ENCODE measurements around the gene CRIM1. TPM values are rescaled to one million over a fixed set of nuclear protein-coding genes. Genes with fewer than 3 reads are reported as not detected.

The CRIM1 gene
- total RNA-seq, 1 experiment from 2014 or later, result 24.1 TPM

GRCh38 chr2:36492216-36492945 is 136.8 kb downstream of the CRIM1 start (continued):
- no peak for TF ChIP-seq OVOL2 (CRISPR knock-in tag; IDR thresholded peaks at IDR 0.05; ENCODE audit: borderline replicate concordance)

- TF ChIP-seq MXD4 (CRISPR knock-in tag; IDR thresholded peaks at IDR 0.05; ENCODE audit: borderline replicate concordance) (no peak), ZNF121 (CRISPR knock-in tag; IDR thresholded peaks at IDR 0.05) (0 out of 2 replicates have a peak, but pooled peaks have one; percentile 8)
- Mint-ChIP-seq H3K36me3 (no peaks in the 10 kb centered on the region), H3K4me1 (peaks cover 27% of the 10 kb centered on the region), H3K9me3 (no peaks in the 10 kb centered on the region), H3K27me3 (ENCODE audit: low read depth) (no peaks in the 10 kb centered on the region), H3K27ac (no peak overlapping the region), H3K4me3 (no peak overlapping the region)
- ChIA-PET POLR2A (no interaction called here), CTCF (interaction anchor here (0.6 to 2.4 kb wide), 2 partner anchors 140 to 903 kb away, joined by 3 to 6 read pairs; no protein-coding TSS in a partner anchor)
- ATAC-seq (peak; percentile 32), DNase-seq (ENCODE audit: low spot score) (no peak)
Measured at GRCh38 chr2:36493306-36493705, 137.7 kb downstream of the CRIM1 start.

- no peak overlapping the region for H3K4me3 Mint-ChIP-seq
- DNase-seq (ENCODE audit: low spot score) (no peak), ATAC-seq (no peak)
- no peak overlapping the region for H3K27ac Mint-ChIP-seq
- no peaks in the 10 kb centered on the region for H3K27me3 Mint-ChIP-seq (ENCODE audit: low read depth)
- H3K4me1 Mint-ChIP-seq, result peaks cover 10% of the 10 kb centered on the region
- peaks cover 19% of the 10 kb centered on the region for H3K36me3 Mint-ChIP-seq
- H3K9me3 Mint-ChIP-seq, result no peaks in the 10 kb centered on the region
- ChIA-PET CTCF (no interaction called here), POLR2A (no interaction called here)
- TF ChIP-seq PREB (CRISPR knock-in tag; IDR thresholded peaks at IDR 0.05; ENCODE audit: borderline replicate concordance), result no peak
- TF ChIP-seq SP1 (CRISPR knock-in tag; conservative IDR thresholded peaks at IDR 0.05), result no peak
- TF ChIP-seq E2F4 (CRISPR knock-in tag; IDR thresholded peaks at IDR 0.05; ENCODE audit: borderline replicate concordance, low read depth), result no peak
- no peak for TF ChIP-seq ARID4B (CRISPR knock-in tag; IDR thresholded peaks at IDR 0.05; ENCODE audit: borderline replicate concordance)
- no peak for TF ChIP-seq SMAD4 (CRISPR knock-in tag; IDR thresholded peaks at IDR 0.05)
- no peak for TF ChIP-seq CTCF (IDR thresholded peaks at IDR 0.05)
- TF ChIP-seq MYBL2 (CRISPR knock-in tag; IDR thresholded peaks at IDR 0.05), result no peak
- no peak for TF ChIP-seq JUN (CRISPR knock-in tag; IDR thresholded peaks at IDR 0.05)
- TF ChIP-seq TP53 (CRISPR knock-in tag; IDR thresholded peaks at IDR 0.05), result no peak
- no peak for TF ChIP-seq GABPB1 (CRISPR knock-in tag; IDR thresholded peaks at IDR 0.05)
- TF ChIP-seq AR (CRISPR knock-in tag; IDR thresholded peaks at IDR 0.05), result no peak
- no peak for TF ChIP-seq RELA (CRISPR knock-in tag; IDR thresholded peaks at IDR 0.05; ENCODE audit: borderline replicate concordance)
- TF ChIP-seq JAZF1 (CRISPR knock-in tag; IDR thresholded peaks at IDR 0.05), result no peak
- no peak for TF ChIP-seq ZSCAN18 (CRISPR knock-in tag; IDR thresholded peaks at IDR 0.05)
- no peak for TF ChIP-seq E2F5 (CRISPR knock-in tag; IDR thresholded peaks at IDR 0.05)
Measured at GRCh38 chr2:36497570-36498163, 142.1 kb downstream of the CRIM1 start.
